ENCODE results near the gene PIRT.

Gene PIRT

GRCh38 chr17:10831696-10832095 is 6.2 kb downstream of the PIRT start:
- intact Hi-C loops (cut with DNase I) = no loop called here
- DNase-seq = no peak

- DNase-seq = no peak
- intact Hi-C loops (cut with DNase I) = no loop called here
These were observed 9.9 kb downstream of the PIRT start for GRCh38 chr17:10827898-10828552.

- intact Hi-C loops (cut with DNase I) = no loop called here
- DNase-seq = no peak
These were observed 13.0 kb downstream of the PIRT start for GRCh38 chr17:10824874-10825273.

- DNase-seq = no peak
- intact Hi-C loops (cut with DNase I) = no loop called here
These were observed 16.1 kb downstream of the PIRT start for GRCh38 chr17:10821770-10822169.

GRCh38 chr17:10821054-10821453 is 16.8 kb downstream of the PIRT start:
- DNase-seq = no peak
- intact Hi-C loops (cut with DNase I) = no loop called here

- DNase-seq = no peak
- intact Hi-C loops (cut with DNase I) = no loop called here
These were observed 22.6 kb downstream of the PIRT start for GRCh38 chr17:10815319-10815718.

- no peak for DNase-seq
- intact Hi-C loops (cut with DNase I) = no loop called here
These were observed 23.8 kb downstream of the PIRT start for GRCh38 chr17:10814075-10814474.

- intact Hi-C loops (cut with DNase I) = no loop called here
- peak in 15 of 42 donors; percentile 9 to 53 (median 21) for DNase-seq
These were observed 25.2 kb downstream of the PIRT start for GRCh38 chr17:10812674-10813073.

- no peak for DNase-seq
- intact Hi-C loops (cut with DNase I) = no loop called here
These were observed 28.3 kb downstream of the PIRT start for GRCh38 chr17:10809605-10810004.

- intact Hi-C loops (cut with DNase I) = no loop called here
- DNase-seq = no peak
These were observed 30.2 kb downstream of the PIRT start for GRCh38 chr17:10807704-10808128.

GRCh38 chr17:10806545-10807262 is 31.2 kb downstream of the PIRT start:
- intact Hi-C loops (cut with DNase I) = no loop called here
- DNase-seq = no peak

GRCh38 chr17:10805911-10806310 is 32.0 kb downstream of the PIRT start:
- DNase-seq = no peak
- intact Hi-C loops (cut with DNase I) = no loop called here

GRCh38 chr17:10804546-10804945 is 33.3 kb downstream of the PIRT start:
- DNase-seq = no peak
- intact Hi-C loops (cut with DNase I) = no loop called here

- peak in 1 of 42 donors; percentile 28 for DNase-seq
- intact Hi-C loops (cut with DNase I) = no loop called here
These were observed 33.9 kb downstream of the PIRT start, which contains the start of gene TMEM238L for GRCh38 chr17:10803830-10804475. TMEM238L (minus strand) TSS chr17:10804099; CDS start chr17:10803963, 136 bp downstream.

GRCh38 chr17:10803350-10803749 is 34.5 kb downstream of the PIRT start:
- DNase-seq = peak in 1 of 42 donors; percentile 25
- intact Hi-C loops (cut with DNase I) = no loop called here

GRCh38 chr17:10802496-10803284 is 35.2 kb downstream of the PIRT start:
- intact Hi-C loops (cut with DNase I) = no loop called here
- peak in 1 of 42 donors; percentile 16 for DNase-seq

- intact Hi-C loops (cut with DNase I) = no loop called here
- DNase-seq = peak in 1 of 42 donors; percentile 2
These were observed 38.5 kb downstream of the PIRT start for GRCh38 chr17:10799407-10799806.

- intact Hi-C loops (cut with DNase I) = no loop called here
- no peak for DNase-seq
These were observed 39.0 kb downstream of the PIRT start for GRCh38 chr17:10798910-10799309.

GRCh38 chr17:10798332-10798749 is 39.5 kb downstream of the PIRT start:
- peak in 4 of 42 donors; percentile 4 to 44 (median 20) for DNase-seq
- intact Hi-C loops (cut with DNase I) = no loop called here
